ENCODE measurements around the gene FOXN1. TPM values are rescaled to one million over a fixed set of nuclear protein-coding genes. Genes with fewer than 3 reads are reported as not detected.
A peak's percentile ranks its signal among the peaks of the same experiment; 100 is the strongest.

The FOXN1 gene
- total and polyA plus RNA-seq, 2 of the 13 experiments (the other 11 are each of a cell fraction or from before 2014, with no cell fraction given) = 0.01 TPM; not detected in 1

DNA sequence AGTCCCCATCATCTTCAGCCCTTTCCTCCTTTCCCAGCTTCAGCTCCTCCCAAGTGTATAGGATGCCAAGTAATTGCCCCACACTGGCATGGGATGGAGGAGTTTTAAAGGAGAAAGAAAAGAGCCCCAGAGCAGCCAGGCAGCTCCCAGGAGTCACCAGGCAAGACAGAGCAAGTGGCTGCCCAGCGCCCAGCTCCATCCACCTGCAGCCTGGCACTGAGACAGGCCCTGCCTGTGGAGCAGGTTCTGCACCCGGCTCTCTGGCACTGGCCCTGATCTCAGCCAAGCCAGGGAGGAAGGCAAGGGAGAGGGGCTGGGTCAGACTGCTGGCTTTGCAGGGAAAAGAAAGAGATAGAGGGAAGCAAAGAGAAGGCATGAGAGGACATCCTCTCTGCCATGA lies 21.7 kb downstream of the FOXN1 start:
- TF ChIP-seq ATF1 (CRISPR knock-in tag; IDR thresholded peaks at IDR 0.05) = no peak
- TF ChIP-seq, protein P1, sequence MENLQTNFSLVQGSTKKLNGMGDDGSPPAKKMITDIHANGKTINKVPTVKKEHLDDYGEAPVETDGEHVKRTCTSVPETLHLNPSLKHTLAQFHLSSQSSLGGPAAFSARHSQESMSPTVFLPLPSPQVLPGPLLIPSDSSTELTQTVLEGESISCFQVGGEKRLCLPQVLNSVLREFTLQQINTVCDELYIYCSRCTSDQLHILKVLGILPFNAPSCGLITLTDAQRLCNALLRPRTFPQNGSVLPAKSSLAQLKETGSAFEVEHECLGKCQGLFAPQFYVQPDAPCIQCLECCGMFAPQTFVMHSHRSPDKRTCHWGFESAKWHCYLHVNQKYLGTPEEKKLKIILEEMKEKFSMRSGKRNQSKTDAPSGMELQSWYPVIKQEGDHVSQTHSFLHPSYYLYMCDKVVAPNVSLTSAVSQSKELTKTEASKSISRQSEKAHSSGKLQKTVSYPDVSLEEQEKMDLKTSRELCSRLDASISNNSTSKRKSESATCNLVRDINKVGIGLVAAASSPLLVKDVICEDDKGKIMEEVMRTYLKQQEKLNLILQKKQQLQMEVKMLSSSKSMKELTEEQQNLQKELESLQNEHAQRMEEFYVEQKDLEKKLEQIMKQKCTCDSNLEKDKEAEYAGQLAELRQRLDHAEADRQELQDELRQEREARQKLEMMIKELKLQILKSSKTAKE (CRISPR knock-in tag; IDR thresholded peaks at IDR 0.05; ENCODE audit: borderline replicate concordance) = no peak
- no peak for TF ChIP-seq HMGA1 (CRISPR knock-in tag; conservative IDR thresholded peaks at IDR 0.05)
- no peak for TF ChIP-seq ZSCAN22 (CRISPR knock-in tag; IDR thresholded peaks at IDR 0.05)
- ATAC-seq (no peak), DNase-seq (ENCODE audit: low spot score) (no peak), FAIRE-seq (no peak)
- Histone ChIP-seq H3K79me2 (ENCODE audit: insufficient read depth, low read length) (no peaks in the 10 kb centered on the region), H3K27ac (ENCODE audit: extremely low read length, insufficient read depth, low read length) (no peak overlapping the region), H2AFZ (ENCODE audit: low read length) (no peak overlapping the region), H3K4me3 (replicated peaks in 1 of 3; ENCODE audit: insufficient read depth in 1 of 3, low read depth in 2 of 3, low read length in 3 of 3) (no peak overlapping the region), H3K4me1 (ENCODE audit: insufficient read depth, low read length) (peaks cover 37% of the 10 kb centered on the region), H3K9ac (ENCODE audit: insufficient read depth, low read depth, low read length) (no peak overlapping the region), H3K4me2 (ENCODE audit: low read depth, low read length) (no peak overlapping the region), H4K20me1 (ENCODE audit: insufficient read depth, low read length) (no peaks in the 10 kb centered on the region), H3K36me3 (replicated peaks in 1 of 2; ENCODE audit: control insufficient read depth in 1 of 2, insufficient read depth in 2 of 2, low read length in 2 of 2) (no peaks in the 10 kb centered on the region), H3K27me3 (ENCODE audit: control insufficient read depth in 1 of 2, insufficient read depth in 2 of 2, low read length in 2 of 2) (peaks cover 9 to 39% of the 10 kb centered on the region in 2 experiments; a peak in 4 of 5 replicates), H3K9me3 (ENCODE audit: low read length) (no peaks in the 10 kb centered on the region)
- ChIA-PET CTCF (ENCODE audit: low intra/inter-chr PET ratio, low total read pairs) (no interaction called here), POLR2A (no interaction called here)
- intact Hi-C loops (cut with micrococcal nuclease; ENCODE audit: unreplicated experiment) (loop anchor here (5.0 kb wide), 1 partner anchor 739 kb away; no protein-coding TSS in a partner anchor), in situ Hi-C loops (cut with HindIII; ENCODE audit: extremely low pct_ligation_motif_present, low pct_unique_long_range_greater_than_20kb) (no loop called here)
- BruUV-seq (replicated peaks) = no TSS peak
- WGBS (ENCODE audit: low lambda C conversion rate) = 45% methylated on average over 2 of the region's 2 CpGs

DNA sequence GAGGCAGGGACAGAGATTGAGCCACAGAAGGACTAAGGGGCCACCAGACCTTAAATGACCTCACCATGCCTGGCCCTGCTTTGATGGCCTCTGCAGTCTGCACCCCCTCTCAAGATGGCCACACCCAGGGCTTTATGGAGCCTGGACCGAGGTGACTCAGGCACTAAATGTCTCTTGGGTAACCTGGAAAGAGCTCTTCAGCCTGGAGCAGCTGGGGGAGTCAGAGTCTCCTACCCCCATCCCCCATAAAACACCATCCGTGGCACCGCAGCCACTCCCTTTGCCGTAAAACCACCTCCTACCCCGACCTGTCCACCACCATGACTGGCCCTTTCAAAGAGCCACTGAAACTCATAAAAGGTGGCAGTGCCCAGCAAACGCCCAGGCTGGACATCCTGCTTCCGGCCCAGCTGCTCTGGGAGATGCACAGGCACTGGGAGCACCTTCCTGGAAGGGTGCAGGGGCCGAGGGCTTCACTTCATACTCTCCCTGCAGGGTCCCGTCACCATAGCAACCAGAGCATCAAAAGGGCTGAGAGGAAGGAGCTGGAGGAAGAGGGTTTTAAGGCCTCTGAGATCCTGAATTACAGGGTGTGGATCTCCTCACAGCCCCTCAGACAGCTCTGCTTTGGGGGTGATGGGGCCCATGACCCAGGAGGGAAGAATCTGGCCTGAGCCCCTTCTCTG lies 22.3 kb downstream of the FOXN1 start:
- FAIRE-seq = no peak

More for the DNA sequence above, 22.3 kb downstream of the FOXN1 start:
- Histone ChIP-seq H3K9ac (ENCODE audit: insufficient read depth, low read depth, low read length) (no peak overlapping the region), H3K4me2 (ENCODE audit: low read depth, low read length) (no peak overlapping the region), H4K20me1 (ENCODE audit: insufficient read depth, low read length) (no peaks in the 10 kb centered on the region), H3K4me1 (ENCODE audit: insufficient read depth, low read length) (peaks cover 37% of the 10 kb centered on the region), H3K36me3 (replicated peaks in 1 of 2; ENCODE audit: control insufficient read depth in 1 of 2, insufficient read depth in 2 of 2, low read length in 2 of 2) (no peaks in the 10 kb centered on the region), H3K27ac (ENCODE audit: extremely low read length, insufficient read depth, low read length) (no peak overlapping the region), H3K27me3 (ENCODE audit: control insufficient read depth in 1 of 2, insufficient read depth in 2 of 2, low read length in 2 of 2) (peaks cover 9 to 39% of the 10 kb centered on the region in 2 experiments; a peak in 4 of 5 replicates), H2AFZ (ENCODE audit: low read length) (no peak overlapping the region), H3K9me3 (ENCODE audit: low read length) (no peaks in the 10 kb centered on the region), H3K4me3 (replicated peaks in 1 of 3; ENCODE audit: insufficient read depth in 1 of 3, low read depth in 2 of 3, low read length in 3 of 3) (no peak overlapping the region), H3K79me2 (ENCODE audit: insufficient read depth, low read length) (no peaks in the 10 kb centered on the region)
- ATAC-seq (no peak), DNase-seq (ENCODE audit: low spot score) (no peak)
- CTCF ChIA-PET (ENCODE audit: low intra/inter-chr PET ratio, low total read pairs) = no interaction called here
- POLR2A ChIA-PET = no interaction called here
- in situ Hi-C loops (cut with HindIII; ENCODE audit: extremely low pct_ligation_motif_present, low pct_unique_long_range_greater_than_20kb) = no loop called here
- 37% methylated on average over 9 of the region's 9 CpGs for WGBS (ENCODE audit: low lambda C conversion rate)
- intact Hi-C loops (cut with micrococcal nuclease; ENCODE audit: unreplicated experiment) = loop anchor here (5.0 kb wide), 1 partner anchor 739 kb away; no protein-coding TSS in a partner anchor
- BruUV-seq (replicated peaks) = no TSS peak
- TF ChIP-seq RFX1 (IDR thresholded peaks at IDR 0.05) (0 out of 2 replicates have a peak, but pooled peaks have one; percentile 22), RBAK (CRISPR knock-in tag; IDR thresholded peaks at IDR 0.05) (no peak), ZKSCAN1 (IDR thresholded peaks at IDR 0.05; ENCODE audit: low read length) (no peak)

Data from HepG2 (cell line).